ENCODE data around the gene GFY.

GRCh38 chr19:49396738-49397505 lies 28.3 kb upstream of the GFY start:
- TF ChIP-seq EP300 (conservative IDR thresholded peaks at IDR 0.05; ENCODE audit: poor library complexity, severe bottlenecking) (no peak), POLR2AphosphoS5 (IDR thresholded peaks at IDR 0.05) (no peak), CTCF (IDR thresholded peaks at IDR 0.05; ENCODE audit: poor library complexity, severe bottlenecking) (no peak), EZH2 (IDR thresholded peaks at IDR 0.05; ENCODE audit: borderline replicate concordance, insufficient read depth, low read length, poor library complexity, severe bottlenecking) (no peak), REST (IDR thresholded peaks at IDR 0.05; ENCODE audit: borderline replicate concordance) (no peak), TAF1 (IDR thresholded peaks at IDR 0.05; ENCODE audit: low read depth) (no peak), SMC3 (conservative IDR thresholded peaks at IDR 0.05; ENCODE audit: poor library complexity) (no peak), MXI1 (conservative IDR thresholded peaks at IDR 0.05; ENCODE audit: poor library complexity, severe bottlenecking) (no peak), RAD21 (conservative IDR thresholded peaks at IDR 0.05) (no peak)
